ENCODE results near the gene HP1BP3. TPM values are rescaled to one million over a fixed set of nuclear protein-coding genes. Genes with fewer than 3 reads are reported as not detected.

Gene HP1BP3
- total RNA-seq, 1 donor from 2014 or later, result 164 TPM

- Mint-ChIP-seq H3K36me3 (ENCODE audit: low read depth, unreplicated experiment) (peaks cover 4% of the 10 kb centered on the region), H3K27me3 (ENCODE audit: unreplicated experiment) (peaks cover 9% of the 10 kb centered on the region), H3K9me3 (ENCODE audit: unreplicated experiment) (no peaks in the 10 kb centered on the region), H3K4me3 (ENCODE audit: unreplicated experiment) (no peak overlapping the region), H3K4me1 (ENCODE audit: unreplicated experiment) (peaks cover 3% of the 10 kb centered on the region), H3K27ac (ENCODE audit: unreplicated experiment) (no peak overlapping the region)
- TF ChIP-seq CTCF (IDR thresholded peaks at IDR 0.05; ENCODE audit: unreplicated experiment), result no peak
- no peak for DNase-seq (ENCODE audit: low spot score)
These were observed 82.5 kb downstream of the HP1BP3 start for GRCh38 chr1:20704390-20705202.

GRCh38 chr1:20703124-20703756 is 83.9 kb downstream of the HP1BP3 start:
- H3K4me3 Mint-ChIP-seq (ENCODE audit: unreplicated experiment), result no peak overlapping the region
- peaks cover 3% of the 10 kb centered on the region for H3K4me1 Mint-ChIP-seq (ENCODE audit: unreplicated experiment)
- peaks cover 11% of the 10 kb centered on the region for H3K27me3 Mint-ChIP-seq (ENCODE audit: unreplicated experiment)
- peaks cover 4% of the 10 kb centered on the region for H3K36me3 Mint-ChIP-seq (ENCODE audit: low read depth, unreplicated experiment)
- no peaks in the 10 kb centered on the region for H3K9me3 Mint-ChIP-seq (ENCODE audit: unreplicated experiment)
- no peak for TF ChIP-seq CTCF (IDR thresholded peaks at IDR 0.05; ENCODE audit: unreplicated experiment)
- no peak overlapping the region for H3K27ac Mint-ChIP-seq (ENCODE audit: unreplicated experiment)
- no peak for DNase-seq (ENCODE audit: low spot score)

- no peaks in the 10 kb centered on the region for H3K9me3 Mint-ChIP-seq (ENCODE audit: unreplicated experiment)
- no peak overlapping the region for H3K27ac Mint-ChIP-seq (ENCODE audit: unreplicated experiment)
- H3K36me3 Mint-ChIP-seq (ENCODE audit: low read depth, unreplicated experiment), result peaks cover 4% of the 10 kb centered on the region
- no peak for TF ChIP-seq CTCF (IDR thresholded peaks at IDR 0.05; ENCODE audit: unreplicated experiment)
- no peak overlapping the region for H3K4me3 Mint-ChIP-seq (ENCODE audit: unreplicated experiment)
- H3K4me1 Mint-ChIP-seq (ENCODE audit: unreplicated experiment), result peaks cover 3% of the 10 kb centered on the region
- H3K27me3 Mint-ChIP-seq (ENCODE audit: unreplicated experiment), result peaks cover 11% of the 10 kb centered on the region
- DNase-seq (ENCODE audit: low spot score), result no peak
These were observed 84.7 kb downstream of the HP1BP3 start for GRCh38 chr1:20702416-20702815.

GRCh38 chr1:20701847-20702246 is 85.3 kb downstream of the HP1BP3 start:
- no peak overlapping the region for H3K27ac Mint-ChIP-seq (ENCODE audit: unreplicated experiment)
- H3K4me3 Mint-ChIP-seq (ENCODE audit: unreplicated experiment), result no peak overlapping the region
- no peaks in the 10 kb centered on the region for H3K9me3 Mint-ChIP-seq (ENCODE audit: unreplicated experiment)
- no peak for DNase-seq (ENCODE audit: low spot score)
- no peaks in the 10 kb centered on the region for H3K4me1 Mint-ChIP-seq (ENCODE audit: unreplicated experiment)
- peaks cover 4% of the 10 kb centered on the region for H3K36me3 Mint-ChIP-seq (ENCODE audit: low read depth, unreplicated experiment)
- H3K27me3 Mint-ChIP-seq (ENCODE audit: unreplicated experiment), result peaks cover 10% of the 10 kb centered on the region
- TF ChIP-seq CTCF (IDR thresholded peaks at IDR 0.05; ENCODE audit: unreplicated experiment), result no peak

- Mint-ChIP-seq H3K9me3 (ENCODE audit: unreplicated experiment) (no peaks in the 10 kb centered on the region), H3K4me1 (ENCODE audit: unreplicated experiment) (no peaks in the 10 kb centered on the region), H3K27ac (ENCODE audit: unreplicated experiment) (no peak overlapping the region), H3K27me3 (ENCODE audit: unreplicated experiment) (peaks cover 8% of the 10 kb centered on the region), H3K36me3 (ENCODE audit: low read depth, unreplicated experiment) (peaks cover 4% of the 10 kb centered on the region), H3K4me3 (ENCODE audit: unreplicated experiment) (no peak overlapping the region)
- DNase-seq (ENCODE audit: low spot score), result no peak
- no peak for TF ChIP-seq CTCF (IDR thresholded peaks at IDR 0.05; ENCODE audit: unreplicated experiment)
These were observed 85.7 kb downstream of the HP1BP3 start for GRCh38 chr1:20701446-20701845.
